HG03354 (cell line): ENCODE data around the gene ATP6V0B.

Experiments
- ATAC-seq: cut with Tn5 transposase; IDR thresholded peaks from one replicate; pipeline ENCODE4 v1.9.1; 2021; ENCODE audit warnings: mild to moderate bottlenecking; ENCODE audit not compliant: unreplicated experiment, poor library complexity, severe bottlenecking

Gene ATP6V0B

GRCh38 chr1:43974443-43975248, at the start of gene ATP6V0B:
TSS of gene ATP6V0B (plus strand) at chr1:43974960. CDS start at chr1:43975041, 81 bp downstream.
- ATAC-seq: peak; percentile 69

DNA sequence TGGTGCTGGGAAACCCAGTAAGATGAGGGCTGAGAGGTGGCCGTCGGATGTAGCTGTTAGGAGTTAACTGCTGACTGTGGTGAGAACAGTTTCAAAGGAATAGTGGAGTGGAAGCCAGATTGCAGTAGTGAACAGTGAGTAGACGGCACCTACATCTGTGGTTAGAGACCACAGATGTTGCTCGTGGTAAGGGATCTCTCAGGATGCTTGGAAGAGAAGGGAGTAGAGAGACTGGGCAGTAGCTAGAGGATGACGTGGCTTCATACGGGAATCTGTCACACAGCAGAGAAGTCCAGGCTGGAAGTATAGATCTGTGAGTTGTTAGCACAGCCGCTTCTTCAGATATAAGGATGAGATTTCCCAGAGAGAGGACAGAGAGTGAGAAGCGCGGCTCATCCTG, 48.9 kb upstream of the ATP6V0B start:
- no peak for ATAC-seq

- ATAC-seq: no peak
Measured at GRCh38 chr1:43930168-43930948, 44.4 kb upstream of the ATP6V0B start.

DNA sequence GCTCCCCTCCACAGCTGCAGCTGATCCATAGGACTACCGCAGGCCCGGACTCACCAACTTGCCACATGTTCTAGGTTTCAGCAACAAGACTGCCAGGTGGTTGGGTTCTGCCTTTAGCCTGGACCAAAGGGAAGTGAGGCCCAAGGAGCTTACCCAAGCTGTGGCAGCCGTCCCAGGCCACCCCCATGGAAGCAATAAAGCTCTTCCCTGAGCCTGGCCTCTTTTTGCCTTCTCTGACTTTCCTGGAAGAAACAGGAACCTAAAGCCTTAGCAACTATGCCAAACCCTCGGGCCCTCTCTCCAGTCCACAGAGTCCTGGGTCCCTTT, 43.8 kb upstream of the ATP6V0B start:
- ATAC-seq: no peak

DNA sequence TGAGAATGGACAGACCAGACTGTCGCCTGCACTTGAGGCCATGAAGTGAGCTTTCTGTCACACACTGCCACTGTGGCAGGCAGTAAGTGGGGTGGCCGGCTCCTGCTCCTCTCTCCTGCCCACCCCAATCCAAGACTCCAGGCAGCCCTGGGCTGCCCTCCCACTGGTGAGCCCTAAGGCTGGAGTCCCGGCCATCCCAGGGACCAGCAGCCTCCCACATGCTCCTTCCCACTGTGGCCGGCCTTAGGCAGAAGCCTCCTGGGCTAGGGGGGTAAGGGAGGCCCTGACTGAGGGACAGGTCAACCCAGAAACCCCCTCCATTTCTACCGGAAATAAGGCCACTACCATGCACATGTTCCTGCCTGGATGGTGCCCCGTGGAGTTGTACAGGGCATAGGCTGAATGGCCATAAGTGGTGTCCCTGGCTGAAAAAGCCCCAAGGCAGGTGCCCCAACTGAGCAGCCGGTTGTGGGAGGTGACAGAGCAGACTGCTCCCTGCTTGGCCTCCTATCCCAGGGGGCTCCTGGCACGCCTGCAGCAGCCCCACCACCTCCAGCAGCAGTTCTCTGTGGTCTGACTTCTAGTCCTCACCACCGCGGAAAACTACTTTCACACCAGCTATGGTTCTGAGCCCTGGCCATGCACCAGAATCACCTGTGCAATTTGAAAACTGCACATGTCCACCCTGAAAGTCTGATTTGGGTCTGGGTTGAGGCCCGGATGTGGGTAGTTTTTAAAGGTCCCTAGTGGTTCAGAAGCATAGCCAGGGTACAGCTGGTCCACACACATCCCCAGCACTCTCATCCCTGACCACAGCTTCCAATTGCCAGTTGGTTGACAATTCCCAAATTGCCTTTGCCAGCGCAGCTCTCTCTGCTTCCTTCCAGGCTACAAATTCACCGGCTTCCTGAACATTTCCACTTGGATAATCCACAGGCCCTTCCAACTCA, 42.8 kb upstream of the ATP6V0B start:
- no peak for ATAC-seq

DNA sequence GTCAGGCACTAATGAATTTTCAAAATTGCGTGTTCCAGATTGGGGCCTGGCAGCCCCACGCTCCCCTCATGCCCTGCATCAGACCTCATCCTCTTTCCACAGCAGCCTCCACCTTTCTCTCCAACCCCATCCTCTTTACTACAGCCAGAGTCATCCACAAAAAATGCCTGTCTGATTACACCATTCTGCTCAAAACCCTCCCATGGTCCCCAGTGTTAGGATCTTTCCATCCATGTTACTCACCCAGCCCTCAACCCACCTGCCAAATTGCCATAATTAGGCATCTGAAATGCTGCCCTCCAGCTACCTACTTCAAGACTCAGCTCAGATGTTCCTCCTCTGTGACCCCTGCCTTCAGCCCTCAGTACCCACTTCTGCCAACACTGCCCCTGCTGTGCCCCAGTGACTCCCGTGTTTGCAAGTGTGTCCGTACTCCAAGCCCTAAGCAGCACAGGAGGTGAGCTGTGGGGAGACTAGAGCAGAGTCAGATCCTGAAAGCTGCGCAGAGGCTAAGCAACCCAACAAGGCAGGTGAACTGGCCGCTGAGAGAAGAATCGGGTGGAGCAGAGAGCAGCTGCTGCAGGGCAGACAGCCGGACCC, 41.9 kb upstream of the ATP6V0B start:
- ATAC-seq: no peak

DNA sequence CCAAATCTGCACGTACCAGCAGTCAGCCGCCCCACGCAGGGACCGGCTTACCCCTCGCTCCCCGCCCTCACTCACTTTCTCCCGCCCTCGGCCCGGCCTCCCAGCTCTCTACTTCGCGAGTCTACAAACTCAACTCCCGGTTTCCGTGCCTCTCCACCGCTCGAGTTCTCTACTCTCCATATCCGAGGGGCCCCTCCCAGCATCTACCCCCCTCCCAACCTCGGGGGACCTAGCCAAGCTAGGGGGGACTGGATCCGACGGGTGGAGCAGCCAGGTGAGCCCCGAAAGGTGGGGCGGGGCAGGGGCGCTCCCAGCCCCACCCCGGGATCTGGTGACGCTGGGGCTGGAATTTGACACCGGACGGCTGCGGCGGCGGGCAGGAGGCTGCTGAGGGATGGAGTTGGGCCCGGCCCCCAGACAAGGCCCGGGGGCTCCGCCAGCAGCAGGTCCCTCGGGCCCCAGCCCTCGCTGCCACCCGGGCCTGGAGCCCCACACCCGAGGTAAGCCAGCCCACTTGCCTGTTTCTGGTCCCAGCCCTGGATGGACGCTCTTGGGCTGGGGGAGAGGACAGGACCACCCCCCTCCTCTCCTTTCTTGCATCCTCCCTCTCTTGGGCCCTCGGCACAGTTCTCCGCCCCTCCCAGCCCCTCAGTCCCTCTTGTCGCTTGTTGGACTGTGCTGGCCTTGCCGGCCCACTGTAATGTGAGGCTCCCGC, 41.2 kb upstream of the ATP6V0B start, which contains the start of gene ARTN:
TSS of gene ARTN (plus strand) at position 416 of the 715 bp plus-strand sequence. CDS start 1,856 bp downstream, outside the sequence.
- ATAC-seq: no peak

DNA sequence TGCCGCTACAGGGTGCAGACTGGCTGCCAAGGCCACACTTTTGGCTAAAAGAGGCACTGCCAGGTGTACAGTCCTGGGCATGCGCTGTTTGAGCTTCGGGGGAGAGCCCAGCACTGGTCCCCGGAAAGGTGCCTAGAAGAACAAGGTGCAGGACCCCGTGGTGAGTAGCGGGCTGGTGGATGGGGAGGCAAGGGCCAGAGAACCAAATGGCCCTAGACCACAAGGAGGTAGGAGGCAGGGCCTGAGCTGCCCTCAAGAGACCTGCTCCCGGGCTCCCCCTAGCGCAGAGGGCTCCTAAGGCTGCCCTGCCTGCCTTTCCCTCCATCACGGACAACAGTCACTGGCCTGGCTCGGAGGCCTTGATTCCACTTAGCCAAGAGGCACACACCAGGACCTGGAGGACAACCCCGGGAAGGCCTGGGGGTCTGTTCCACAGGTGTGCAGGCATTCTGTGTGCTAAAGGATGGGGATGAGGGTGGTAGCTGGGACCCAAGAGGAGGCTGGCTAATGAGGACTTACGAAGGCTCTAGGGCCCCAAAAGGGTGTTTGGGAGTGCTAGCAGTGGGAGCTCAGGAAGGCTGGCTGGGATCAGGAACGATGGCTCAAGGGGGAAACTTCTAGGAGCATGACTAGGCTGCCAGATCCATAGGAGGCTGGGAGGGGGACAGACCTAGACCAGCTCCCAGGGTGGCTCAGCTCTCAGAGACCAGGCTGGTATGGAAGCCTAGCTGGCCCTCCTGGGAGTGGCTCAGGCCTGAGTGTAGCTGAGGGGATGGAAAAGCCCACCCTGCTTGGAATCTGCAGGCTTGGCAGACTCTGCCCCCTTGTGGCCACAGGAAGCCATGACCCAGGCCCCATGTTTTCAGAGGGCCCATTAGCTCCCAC, 40.4 kb upstream of the ATP6V0B start:
- no peak for ATAC-seq

DNA sequence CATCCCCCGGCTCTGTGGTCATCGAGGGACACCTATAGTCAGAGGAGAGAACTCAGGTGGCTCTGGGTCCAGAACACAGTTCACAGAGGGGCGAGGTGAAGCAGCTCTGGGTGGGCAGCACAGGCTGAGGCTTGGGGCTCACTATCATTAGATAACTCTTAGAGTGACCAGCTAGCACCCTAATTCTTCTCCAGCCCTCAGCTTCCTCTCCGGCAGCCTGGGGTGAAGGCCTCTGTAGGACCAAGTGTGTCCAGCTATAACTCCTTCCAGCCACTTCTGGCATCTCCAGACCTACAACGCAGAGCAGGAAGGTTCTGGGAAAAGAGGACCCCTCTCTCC, 39.8 kb upstream of the ATP6V0B start:
- no peak for ATAC-seq

- no peak for ATAC-seq
Measured at GRCh38 chr1:43935711-43936427, 38.9 kb upstream of the ATP6V0B start.

GRCh38 chr1:43936431-43937151, 38.2 kb upstream of the ATP6V0B start:
- ATAC-seq: no peak

GRCh38 chr1:43937179-43937865, 37.4 kb upstream of the ATP6V0B start:
- ATAC-seq: no peak

- no peak for ATAC-seq
Measured at GRCh38 chr1:43938383-43938782, 36.4 kb upstream of the ATP6V0B start.

- no peak for ATAC-seq
Measured at GRCh38 chr1:43938892-43939587, 35.7 kb upstream of the ATP6V0B start.

DNA sequence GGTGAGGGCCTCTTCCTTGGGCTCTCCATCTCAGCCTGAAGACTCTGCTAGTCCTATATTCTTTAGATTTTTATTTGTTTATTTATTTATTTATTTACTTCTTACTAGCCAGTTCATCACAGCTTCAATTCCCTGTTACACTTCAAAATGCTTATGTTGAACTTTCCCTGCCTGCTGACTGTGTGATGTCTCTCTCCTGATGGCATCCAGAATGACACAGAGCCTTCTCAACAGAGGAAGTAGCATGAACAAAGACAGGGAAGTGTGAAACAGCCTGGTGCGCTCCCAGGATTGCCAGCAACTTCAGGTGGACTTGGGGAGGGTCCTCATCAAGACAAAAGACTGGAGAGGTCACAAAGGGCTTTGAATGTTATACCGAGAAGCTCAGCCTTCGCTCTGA, 32.3 kb upstream of the ATP6V0B start:
- ATAC-seq: no peak

- no peak for ATAC-seq
Measured at GRCh38 chr1:43944860-43945259, 29.9 kb upstream of the ATP6V0B start.
